ENCODE results near the gene PLCH1.

Gene PLCH1

DNA sequence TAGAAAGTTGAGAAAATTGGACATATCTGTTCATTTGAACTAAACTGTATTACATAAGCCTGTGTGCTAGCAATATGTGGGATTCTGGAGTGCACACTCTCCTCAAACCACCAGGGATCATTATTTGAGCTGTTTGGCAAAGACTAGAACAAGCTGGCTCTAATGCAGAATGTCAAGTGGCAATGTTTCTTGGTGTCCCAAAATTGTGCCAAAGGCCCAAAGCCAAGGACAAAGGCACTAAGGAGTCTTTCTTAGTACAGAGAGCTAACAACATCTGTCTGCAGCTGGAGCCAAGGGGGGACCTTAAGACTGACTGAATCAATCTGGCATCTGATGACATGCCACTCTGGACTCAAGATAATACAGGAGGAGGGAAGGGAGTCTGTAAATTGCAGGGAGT is 374.7 kb downstream of the PLCH1 start:
- DNase-seq: no peak

DNA sequence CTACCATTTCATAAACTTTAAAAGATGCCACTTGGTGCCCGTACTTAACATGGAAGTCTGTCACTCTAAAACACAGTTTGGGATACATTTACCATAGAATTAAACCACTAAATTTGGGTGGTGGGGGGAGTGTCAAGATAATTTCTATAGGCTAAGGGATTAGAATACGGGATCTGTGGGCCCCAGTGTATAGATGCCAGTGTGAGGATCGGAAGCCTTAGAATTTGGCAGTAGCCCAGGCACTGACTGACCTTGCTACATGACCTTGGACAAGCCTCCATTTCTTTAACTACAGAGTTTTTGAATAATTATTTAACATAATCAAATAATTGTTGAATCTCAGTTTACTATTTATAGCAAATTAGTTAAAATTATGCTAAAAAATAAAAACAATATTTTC is 375.1 kb downstream of the PLCH1 start:
- no peak for DNase-seq

DNA sequence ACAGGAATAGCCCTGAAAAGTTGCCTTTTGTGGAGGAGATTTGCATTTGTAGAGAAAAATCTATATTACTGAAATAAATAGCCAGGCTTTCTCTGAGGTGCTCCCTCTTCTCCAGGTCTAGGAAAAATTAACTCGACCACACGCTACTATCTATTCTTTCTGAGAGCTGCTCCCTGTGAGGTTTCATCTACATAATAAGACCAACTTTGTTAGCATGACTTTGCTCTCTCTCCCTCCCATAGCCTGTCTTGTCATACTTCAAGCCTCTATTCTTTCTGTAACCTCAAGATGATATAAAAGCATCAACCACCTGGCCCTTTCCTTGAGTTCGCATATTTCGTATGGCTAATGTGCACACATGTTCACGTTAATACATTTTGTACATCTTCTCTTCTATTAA is 375.6 kb downstream of the PLCH1 start:
- DNase-seq: no peak

DNA sequence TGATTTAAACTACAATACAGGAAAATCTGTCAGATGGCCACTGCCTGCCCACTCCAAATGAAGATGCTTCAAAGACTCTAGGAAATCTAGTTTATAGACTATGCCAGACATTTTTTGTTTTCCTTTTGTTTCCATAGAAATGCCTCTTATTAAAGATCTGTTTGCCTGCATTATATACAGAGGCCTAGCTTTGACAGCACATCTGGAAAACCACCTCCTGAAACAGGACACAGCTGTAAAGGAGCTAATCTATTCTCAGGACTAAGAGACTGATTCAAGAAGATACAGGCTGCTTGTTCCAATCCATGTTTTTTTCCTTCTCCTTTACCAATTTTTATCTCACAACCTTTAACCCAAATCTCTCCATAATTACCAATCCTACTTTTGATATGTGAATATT is 376.1 kb downstream of the PLCH1 start:
- no peak for DNase-seq

DNA sequence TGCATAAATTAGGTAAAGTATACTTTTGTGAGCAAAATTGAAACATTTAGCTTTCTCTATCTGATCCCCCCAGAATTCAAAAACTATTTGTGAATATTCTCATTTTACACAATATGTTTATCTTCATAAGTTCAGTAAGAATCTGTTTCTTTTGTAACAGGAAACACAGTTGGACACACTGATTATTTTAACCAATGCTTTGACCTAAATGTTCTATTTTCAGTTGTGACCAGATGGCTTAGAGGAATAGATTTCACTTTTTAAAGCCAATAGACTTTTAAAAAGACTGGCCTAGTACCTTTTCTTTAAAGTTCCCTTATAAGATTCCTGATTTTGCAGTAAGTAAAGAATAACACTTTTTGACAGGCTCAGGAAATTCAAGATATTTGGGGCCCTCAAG is 377.4 kb downstream of the PLCH1 start:
- DNase-seq: no peak

DNA sequence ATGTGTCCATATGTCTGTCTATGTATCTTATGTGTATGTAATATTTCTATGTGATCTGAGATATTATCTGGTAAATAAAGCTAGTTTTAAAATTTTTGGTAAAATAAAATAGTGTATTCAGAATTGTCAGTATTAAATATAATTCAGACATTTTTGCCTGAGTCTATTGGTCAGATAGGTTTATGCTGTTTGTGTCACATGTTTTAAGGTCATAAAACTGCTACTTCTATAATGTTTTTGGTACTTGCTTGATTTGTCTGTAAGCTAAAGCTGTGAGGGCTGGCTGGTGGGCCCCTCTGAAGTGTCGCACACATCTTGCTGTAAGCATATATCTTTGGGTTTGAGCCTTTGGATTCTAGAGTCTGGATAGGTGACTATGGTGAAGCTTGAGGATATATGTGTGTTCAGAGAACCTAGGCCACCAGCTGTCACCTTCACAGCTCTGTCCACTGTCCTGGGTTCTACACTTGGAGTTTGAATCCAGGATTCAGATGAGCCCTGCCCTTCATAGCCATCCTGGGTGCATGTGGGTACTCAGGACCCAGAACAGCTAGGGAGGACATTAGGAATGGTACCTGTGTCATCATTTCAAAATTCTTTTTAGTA is 379.6 kb downstream of the PLCH1 start:
- DNase-seq: no peak

DNA sequence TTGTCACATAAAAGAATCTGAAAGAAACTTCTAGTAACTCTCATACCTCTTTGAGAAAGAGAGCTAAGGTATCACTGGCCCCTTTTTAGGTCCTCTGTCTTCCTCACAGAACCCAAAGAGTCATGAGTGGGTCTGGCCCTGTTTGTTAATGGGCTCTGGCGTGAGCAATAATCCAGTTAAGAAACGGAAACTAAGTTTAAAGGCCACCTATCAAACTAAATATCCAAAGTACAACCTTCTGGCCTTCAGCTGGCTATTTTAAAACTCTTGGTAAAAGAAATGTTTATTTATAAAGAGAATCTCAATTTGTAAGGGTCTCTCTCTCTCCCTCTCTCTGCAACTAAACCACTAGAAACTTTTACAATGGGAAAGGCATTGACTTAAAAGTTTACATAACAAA is 380.4 kb downstream of the PLCH1 start:
- DNase-seq: no peak

DNA sequence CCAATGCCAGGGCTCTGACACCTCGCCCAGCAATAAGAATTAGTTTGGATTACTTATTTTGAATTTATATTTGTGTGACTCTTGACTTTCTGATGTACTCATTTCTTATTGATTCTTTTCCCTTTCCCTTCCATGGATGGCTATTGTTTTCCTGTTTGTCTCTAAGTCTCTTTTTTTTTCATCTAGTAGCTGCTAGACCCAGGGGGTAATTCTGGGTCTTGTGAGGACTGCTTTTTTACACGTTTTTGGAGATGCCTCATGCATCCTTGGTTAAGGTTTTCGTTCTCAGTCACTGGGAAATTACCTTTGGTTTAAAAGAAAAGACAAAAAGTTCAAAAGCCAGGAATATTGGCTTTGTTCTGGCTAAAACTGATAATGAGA is 381.2 kb downstream of the PLCH1 start:
- no peak for DNase-seq

DNA sequence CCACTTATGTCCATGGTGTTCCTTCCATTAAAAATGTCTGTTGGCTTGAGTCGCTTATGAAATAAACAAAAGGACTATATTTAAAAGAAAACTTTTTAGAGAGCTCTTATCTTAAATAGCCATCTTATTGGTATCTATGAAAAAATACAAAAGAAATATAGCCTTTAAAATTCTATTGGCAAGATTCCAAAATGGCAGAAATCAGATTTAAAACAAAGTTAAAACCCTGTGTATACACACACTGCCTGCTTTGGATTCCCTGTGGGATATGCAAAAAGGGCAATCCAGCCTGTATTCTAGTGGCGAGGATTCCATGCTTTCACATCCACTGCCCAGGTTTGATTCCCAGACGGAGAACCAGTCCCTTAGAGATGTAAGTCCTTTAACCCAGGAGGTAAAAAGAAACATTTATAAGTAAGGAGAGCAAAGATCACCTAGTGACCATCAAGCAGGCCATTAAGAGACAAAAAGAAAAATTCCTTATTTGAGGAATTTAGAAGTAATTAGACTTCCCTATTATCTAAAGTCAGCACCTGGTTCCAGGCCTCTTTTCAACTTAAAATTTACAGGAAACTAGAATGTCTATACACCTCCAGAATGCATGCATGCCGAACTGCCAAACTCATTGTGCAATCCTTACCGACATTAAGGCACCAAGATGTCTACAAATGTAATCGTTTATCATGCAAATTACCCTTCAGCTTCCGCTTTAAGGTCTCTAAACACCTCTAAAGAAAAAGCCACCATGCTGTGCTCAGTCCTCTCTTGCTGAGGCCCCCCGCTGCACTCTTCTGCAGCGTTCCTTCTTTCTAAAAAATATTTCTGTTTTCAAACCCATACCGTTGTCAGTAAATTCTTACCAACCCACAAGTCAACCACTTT is 381.8 kb downstream of the PLCH1 start:
- no peak for DNase-seq

DNA sequence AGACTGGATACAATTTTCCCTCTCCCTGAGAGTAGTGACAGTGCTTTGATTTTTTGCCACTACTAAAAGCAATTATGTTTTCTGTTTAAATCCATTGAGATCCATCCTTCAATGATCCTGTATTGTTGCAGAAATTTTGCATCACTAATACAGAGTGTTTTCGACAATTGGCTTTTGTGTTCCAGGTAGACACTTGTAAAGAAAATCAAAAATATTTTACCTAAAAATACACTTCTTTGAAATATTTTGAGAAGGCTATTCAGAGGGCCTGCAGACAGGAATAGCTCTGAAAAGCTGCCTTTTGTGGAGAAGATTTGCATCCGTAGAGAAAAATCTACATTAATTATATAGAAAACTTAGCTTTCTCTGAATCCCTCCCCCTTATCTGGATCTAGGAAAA is 384.6 kb downstream of the PLCH1 start:
- DNase-seq: no peak

DNA sequence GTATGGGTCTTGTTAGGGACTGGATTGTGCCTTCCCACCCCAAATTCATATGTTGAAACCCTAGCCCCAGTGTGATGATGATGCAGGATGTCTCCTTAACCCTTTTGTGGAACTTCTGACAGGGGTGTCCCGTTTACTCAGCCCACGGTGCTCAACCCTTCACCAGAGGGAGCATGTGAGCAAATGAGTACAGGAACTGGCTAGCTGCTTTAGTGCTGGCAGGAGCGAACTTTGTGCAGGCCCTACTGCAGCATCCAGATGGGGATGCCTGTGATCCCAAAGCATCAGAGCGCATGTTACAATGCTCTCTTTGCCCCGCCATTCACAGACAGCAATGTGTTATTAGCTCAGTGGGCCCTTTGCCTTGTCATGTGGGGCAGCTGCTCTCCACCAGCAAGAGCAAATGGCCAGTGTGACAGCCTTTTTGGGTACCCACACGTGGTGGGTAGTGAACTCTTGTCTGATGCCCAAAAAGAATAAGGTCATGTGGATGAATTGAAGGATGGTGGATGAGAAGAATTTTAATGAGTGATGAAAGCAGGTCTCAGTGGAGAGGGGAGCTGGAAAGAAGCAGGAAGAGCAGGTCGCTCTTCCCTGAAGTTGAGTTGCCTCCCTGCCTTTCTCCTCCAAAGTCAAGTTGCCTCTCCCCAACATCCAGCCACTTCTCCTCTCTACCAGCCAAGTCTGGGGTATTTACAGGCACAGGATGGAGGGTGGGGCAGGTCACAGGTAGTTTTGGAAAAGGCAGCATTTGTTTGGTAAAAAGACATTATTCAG is 388.1 kb downstream of the PLCH1 start:
- DNase-seq: no peak

DNA sequence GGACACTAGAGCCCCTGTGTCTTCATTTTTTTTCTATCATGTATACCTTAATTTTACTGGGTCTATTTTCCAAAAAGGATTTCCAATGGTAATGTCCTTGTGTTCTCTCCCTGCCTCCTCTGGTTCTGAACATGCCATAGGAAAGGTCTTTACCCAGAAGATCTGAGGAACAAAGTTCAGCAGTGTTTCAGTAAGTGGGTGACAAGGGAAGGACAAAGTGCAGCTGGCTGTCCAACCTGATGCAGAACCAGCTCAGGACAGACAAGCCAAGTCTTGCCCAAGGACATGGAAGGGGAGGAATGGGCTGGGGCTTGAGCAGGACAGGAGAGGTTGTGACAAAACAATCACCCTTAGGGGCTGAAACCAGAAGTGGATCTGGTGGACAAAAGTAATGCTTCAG is 390.2 kb downstream of the PLCH1 start:
- DNase-seq: no peak

DNA sequence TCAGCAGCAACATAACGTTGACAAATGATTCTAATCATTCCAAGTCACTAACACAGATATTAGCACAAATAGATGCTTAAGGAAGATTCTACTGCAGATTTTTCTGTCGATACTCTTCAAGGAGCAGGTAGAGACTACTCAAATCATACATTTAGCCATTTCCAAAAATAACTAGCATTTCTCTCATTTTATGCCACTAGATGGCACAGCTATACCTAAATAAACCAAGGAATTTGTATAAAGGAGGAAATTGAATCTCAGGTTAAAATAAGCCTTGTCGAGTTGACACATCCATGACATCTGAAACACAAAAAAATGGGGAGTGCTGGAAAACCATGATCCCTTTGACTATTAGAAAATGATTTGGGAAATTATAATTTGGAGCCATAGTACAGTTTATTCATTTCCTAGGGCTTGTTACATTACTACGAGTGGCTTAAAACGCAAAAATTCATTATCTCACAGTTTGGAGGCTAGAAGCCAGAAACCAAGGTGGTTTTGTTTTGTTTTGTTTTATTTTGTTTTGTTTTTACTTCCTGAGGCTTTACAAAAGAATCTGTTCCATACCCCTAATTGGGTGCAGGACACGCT is 391.9 kb downstream of the PLCH1 start:
- no peak for DNase-seq

DNA sequence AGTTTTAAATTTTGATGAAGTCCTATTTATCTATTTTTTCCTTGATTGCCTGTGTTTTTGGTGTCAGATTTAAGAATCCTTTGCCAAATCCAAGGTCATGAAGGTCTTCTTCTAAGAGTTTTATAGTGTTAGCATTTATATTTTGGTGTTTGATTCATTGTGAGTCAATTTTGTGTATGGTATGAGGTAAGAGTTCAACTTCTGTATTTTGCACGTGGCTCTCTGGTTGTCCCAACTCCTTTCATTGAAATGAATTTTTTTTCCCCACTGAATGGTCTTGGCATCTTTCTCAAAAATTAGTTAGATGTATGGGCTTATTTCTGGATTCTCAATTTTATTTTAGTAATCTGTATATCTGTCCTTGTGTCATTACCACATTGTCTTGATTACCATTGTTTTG is 394.3 kb downstream of the PLCH1 start:
- no peak for DNase-seq

DNA sequence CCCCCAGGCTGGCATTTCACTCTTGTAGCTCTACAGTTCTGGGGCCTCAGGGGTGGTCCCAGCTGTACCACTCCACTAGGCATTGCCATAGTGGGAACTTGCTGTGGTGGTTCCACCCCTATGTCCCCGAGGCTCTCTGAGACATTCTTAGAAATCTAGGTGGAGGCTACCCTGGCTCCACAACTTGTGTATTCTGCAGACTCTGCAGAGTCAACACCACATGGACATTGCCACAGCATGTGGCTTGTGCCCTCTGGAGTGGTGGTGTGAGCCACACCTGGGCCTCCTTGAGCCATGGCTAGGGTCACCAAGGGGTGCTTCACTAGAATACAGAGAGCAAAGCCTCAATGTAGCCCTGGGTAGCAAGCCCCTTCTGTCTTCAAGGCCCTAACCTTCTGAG is 397.0 kb downstream of the PLCH1 start:
- DNase-seq: no peak

DNA sequence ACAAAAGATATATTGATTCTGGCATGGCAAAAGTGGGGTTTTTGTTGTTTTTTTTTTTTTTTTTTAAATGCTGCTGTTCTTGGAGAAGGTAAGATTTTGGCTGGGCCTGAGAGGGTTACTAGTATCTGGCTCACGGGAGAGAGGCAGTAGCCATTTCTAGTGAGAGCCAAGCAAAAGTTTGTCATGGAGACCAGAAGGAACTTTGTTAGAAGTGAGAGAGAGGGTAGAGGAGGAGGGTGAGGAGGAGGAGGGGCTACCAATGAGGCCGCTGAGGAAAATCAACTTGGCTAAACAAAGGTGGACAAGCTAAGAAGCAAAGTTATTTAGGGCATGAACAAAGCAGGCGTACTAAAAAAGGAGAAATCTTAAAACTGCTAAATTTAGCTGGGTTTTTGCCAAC is 402.5 kb downstream of the PLCH1 start:
- no peak for DNase-seq

DNA sequence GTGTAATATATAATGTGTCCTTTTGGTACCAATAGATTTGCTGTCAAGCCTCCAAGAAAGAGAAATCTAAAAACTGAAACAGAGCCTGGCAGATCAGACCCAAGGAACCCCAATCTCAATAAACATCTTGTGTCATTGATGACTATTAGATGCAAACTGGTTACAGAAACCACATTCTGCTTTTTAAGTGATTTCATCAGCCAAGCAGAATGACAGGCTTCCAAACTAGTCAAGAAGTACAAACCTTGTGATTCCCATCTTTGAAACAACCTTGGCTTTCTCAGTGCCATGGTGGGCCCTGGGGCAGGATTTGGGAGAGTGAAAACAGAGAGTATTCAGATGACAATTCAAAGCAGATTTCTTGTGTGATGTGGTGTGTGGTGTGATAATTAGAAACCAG is 405.8 kb downstream of the PLCH1 start:
- DNase-seq: no peak

DNA sequence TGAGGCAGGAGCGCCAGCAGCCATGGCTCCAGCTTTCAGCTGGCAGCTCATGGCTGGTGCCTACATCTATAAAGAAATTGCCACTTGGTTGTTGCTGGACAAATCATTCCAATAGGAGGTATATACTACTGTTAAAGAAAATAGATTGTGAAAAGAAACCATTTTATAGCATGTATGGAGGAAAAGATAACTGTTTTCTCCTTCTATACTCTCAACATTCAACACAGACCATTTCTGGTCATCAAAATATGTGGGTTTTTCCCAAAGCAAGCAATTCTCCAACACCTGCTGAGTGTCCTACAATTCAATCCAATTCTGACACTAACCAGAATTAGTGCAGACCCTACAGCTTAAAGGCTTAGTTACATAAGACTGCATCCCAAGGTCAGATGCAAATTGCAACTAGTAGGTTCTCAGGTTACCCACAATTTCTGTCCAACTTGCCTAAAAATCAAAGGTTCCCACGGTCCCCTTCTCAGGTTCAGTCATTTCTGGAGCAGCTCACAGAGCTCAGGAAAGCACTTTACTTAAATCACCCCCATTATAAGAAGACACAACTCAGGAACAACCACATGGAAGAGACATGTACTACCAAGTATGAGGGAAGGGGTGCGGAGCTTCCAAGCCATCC is 409.0 kb downstream of the PLCH1 start:
- no peak for DNase-seq

DNA sequence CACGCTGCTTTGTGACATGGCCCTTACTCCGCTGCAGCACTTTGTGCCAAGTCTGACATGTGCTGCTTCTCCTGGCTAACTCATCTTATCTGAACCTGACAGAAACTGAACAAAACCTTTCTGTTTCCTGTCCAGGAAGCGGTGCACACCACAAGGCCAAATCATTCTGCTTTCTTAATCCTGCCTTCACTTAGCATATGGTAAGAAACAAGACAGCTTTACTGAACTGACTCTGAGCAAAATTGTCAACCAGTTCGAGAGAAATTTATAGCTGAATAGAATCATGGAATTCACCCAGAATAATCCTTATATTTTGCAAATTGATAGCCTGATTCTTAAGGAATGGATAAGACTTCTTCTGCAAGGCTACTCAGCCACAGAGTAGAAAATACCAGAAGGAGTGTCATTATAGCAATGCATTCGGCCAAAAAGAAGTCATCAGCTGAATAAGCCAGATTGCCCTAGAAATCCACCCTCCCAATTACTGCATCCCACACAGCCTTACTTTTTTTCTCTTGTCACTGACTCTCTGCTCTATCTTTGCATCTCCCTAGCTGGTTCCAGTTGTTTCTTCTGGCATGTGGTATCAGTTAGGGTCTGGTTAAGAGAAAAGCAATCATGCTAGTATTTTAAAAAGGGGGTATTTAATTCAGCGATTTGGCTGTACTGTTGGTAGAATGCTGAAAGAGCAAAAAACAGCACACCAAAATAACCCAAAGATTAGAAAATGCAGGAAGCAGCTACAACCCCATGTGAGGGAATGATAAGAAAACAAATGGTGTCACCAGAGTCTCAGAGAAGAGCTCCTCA is 409.8 kb downstream of the PLCH1 start:
- DNase-seq: no peak

DNA sequence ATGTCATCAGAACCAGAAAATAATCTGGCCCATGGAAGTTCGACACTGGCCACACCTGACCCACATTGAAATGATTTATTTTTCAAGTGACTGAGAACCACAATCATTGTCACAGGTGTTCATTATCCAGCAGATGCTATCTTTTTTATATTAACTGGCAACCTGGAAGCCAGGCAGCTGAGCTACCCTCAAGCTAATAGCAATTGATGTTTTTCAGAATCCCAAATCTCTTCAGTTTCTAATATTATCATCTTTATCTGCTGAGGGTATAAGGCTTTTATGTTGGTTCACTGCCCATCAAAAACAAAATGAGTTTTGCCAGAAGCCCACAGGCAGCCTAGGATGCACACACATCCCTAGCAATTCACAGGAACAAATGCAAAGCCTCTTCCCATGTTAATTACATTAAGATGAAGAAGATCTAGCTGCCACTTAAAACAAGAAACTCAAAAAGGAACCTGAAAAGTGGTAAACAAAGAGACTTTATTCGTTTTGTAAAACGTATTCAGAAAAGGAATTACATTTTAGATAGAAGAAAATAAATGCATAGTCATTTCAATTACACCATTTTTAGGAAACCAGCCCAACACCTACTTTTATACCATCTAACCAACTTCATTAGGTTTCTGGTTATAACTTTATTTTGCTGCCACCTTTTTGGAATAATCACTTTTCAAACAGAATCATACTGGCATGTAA is 410.5 kb downstream of the PLCH1 start:
- DNase-seq: no peak

DNA sequence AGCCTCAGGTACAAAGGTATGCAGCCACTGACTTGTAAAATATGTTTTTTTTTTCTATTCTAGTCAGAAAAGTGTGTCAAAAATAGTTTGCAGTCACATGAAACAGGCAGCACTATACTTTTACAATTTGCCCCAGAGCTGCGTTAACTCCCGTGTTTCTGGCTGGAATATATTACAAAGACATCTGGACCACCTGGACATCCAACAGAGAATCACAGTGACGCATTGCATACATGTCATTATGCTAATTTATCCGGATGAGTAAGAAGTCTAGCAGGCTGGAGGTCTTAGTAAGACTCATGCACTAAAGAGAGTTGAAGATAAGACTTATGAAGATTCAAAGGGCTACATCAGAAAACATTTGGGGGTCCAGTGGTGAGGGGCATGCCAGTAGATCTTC is 412.2 kb downstream of the PLCH1 start:
- DNase-seq: no peak

DNA sequence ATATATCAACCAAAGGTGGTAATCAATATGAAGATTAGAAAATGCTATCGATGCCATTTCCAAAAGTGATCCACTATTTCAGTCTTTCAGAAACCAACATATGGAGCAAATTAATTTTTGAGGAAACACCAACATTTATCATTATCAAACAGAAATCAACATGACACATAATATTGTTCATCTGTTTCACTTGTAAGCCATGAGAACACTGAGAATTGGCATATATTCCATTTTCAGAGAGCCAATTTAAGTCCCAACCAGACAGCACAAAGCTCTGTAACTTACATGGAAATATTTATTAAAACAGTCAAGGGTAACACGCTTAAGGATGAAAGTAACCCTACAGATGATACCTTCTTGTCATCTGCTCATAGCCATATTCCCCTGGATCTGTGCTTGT is 413.8 kb downstream of the PLCH1 start:
- no peak for DNase-seq
